GM18505 (cell line): ENCODE measurements around the gene PTGDS.
"Not testable (repeated sequence)": the region's sequence is repeated elsewhere in the genome, so short reads cannot be mapped to it uniquely, and the experiment has no call there.

ENCODE experiments used
- ATAC-seq: cut with Tn5 transposase; IDR thresholded peaks from one replicate; pipeline ENCODE4 v1.9.1; 2021; ENCODE audit not compliant: unreplicated experiment
- POLR2A ChIP-seq: IDR thresholded peaks from 4 replicates; pipeline ENCODE4 v1.6.1; 2011; ENCODE audit warnings: borderline replicate concordance; ENCODE audit not compliant: insufficient read depth, insufficient read length; ENCODE audit errors: extremely low read depth

Gene PTGDS

DNA sequence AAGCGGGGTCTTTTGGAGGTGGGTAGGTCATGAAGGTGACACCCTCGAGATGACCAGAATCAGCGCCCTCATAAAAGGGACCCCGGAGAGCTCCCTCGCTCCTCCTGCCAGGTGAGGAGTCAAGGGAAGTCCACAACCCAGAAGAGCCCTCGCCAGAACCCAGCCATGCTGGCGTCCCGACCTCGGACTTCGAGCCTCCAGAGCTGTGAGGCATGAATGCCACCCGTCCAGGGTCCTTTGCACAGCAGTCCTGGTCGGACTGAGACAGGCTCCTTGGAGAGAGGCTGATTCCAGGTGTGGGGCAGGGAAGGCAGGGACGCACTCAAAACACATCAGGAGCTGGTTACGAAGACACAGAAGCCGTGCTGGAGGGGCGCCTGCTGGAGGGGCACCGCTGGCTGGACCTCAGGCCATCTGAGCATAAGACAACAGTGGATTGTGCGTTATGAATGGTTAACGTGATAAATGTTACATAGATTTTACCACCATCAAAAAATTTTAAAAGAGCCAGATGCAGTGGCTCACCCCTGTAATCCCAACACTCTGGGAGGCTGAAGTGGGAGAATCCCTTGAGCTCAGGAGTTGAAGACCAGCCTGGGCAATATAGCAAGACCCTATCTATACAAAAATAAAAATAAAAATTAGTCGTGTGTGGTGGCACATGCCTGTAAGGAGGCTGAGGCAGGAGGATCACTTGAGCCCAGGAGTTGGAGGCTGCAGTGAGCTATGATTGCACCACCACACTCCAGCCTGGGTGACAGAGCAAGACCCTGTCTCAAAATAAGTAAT lies 24.7 kb downstream of the PTGDS start:
- TF ChIP-seq POLR2A: no peak
- ATAC-seq: no peak

DNA sequence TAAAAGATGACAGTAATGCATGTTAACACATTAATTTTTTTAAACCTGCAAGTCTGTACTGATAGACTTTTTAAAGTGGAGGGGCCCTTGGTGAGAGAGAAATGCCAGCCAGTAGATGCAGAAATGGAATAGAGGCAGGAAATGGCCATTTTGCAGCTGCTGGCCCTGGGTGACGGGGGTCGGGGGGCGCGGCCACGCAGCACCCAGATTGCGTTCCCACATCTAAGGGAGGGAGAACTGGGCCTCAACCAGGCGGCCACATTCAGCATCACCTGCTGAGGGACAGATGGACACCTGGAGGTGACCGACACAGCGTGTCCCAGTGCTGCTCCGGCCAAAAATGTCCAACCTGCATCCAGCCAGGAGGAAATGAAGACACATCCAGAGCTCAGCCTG lies 25.3 kb downstream of the PTGDS start:
- TF ChIP-seq POLR2A: no peak
- no peak for ATAC-seq

DNA sequence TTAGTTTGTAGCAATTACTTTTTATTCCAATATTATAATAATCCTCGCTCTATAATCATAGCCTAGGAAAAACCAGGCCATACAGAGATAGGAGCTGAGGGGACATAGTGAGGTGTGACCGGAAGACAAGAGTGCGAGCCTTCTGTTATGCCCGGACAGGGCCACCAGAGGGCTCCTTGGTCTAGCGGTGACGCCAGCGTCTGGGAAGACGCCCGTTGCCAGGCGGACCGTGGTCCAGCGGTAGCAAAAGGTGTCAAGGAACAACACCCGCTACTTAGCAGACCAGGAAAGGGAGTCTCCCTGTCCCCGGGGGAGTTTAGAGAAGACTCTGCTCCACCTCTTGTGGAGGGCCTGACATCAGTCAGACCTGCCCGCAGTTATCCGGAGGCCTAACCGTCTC lies 27.0 kb downstream of the PTGDS start:
- not testable (repeated sequence) for ATAC-seq

DNA sequence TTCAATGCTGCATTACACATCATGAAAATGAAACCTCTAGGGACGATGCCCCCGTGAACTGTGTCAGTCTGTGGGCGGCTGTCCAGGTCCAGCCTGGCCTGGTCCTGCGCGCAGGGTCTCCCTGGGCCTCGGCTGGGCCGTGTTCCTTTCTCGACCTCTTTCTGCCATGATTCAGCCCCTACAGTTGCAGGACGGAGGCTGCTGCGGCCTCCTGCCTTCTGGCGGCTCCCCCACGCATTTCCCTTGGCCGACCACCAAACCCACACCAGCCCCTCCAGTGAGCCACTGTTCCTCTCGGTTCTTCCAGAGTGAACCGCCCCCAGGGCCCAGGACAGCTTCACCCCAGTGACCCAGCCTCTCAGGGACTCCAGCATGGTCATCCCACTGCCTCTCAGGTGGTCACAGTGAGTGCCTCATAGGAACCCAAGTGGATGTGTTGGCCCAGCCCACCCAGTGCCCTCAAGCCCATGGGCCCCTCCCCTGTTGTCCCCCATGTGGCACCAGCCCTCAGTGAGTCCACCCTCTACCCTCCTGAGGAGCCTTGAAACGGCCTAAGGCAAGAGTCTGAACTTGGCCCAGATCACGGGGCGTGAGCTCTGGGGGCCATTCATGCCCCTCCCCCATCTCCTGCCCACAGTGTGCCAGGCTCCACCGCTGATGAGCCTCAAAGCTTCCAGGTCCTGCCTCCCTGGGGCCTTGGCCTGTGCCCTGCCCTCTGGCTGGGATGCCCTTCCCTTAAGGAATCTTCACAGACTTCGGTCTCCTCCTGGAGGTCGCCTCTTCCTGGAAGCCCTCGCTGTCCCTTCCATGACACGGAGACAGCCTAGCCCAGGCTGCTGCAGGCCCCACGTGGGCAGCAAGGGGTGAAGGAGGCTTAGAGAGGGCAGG lies 29.1 kb downstream of the PTGDS start:
- no peak for ATAC-seq

DNA sequence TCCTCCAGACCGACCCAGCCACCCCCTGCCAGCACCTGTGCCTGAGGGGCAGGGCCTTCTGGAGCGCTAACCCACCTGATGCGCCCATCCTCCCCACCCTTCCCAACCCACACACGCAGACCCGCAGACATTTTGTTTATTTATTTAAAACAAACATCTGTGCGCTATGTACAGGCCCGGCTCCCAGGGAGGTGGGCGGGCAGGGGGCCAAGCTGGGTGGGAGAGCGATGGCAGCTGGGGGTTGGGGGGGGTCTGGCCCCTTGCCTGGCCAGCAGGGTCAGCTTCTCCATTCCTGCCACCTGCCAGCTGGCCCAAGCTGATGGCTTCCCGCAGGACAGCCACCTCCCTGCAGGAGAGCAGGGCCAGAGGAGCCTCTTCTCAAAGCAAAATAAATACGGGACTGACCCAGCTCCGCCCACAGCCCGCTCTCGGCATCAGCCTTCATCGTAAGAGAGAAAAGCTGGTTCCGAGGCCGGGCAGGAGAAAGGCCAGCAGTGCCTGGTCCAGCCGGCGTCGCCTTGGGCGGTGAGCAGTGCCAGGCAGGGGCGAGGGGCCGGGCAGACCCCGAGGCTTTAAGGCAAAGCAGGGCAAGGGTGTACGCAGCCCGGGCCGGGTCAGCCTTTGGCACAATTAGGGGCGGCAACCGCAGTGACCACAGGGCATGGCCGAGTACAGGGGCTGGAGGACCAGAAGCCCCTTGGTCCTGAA lies 30.0 kb downstream of the PTGDS start:
- TF ChIP-seq POLR2A: no peak

More for the DNA sequence above, 29.1 kb downstream of the PTGDS start:
- TF ChIP-seq POLR2A: no peak

DNA sequence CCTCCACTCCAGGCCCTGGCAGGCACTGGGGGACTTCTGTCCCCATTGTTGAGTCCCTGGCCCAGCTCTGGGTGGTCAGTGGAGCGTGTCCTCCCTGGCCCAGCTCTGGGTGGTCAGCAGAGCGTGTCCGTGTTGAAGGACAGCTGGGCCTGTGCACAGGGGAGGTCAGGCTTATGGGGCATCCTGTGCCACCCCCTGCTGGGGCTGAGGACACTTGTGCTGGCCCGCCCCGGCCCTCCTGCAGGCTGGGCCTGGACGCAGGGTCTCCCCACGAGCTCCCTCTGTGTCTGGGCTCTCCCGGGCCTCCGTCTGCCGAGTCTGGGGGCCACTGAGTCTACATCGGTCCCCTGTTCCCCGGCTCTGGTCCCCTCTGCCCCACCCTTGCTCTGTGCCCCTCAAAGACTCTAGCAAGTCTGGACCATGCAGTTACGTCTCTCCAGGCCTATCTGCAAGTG lies 30.5 kb downstream of the PTGDS start:
- no peak for TF ChIP-seq POLR2A
- ATAC-seq: no peak

More for the DNA sequence above, 30.0 kb downstream of the PTGDS start:
- ATAC-seq: no peak

DNA sequence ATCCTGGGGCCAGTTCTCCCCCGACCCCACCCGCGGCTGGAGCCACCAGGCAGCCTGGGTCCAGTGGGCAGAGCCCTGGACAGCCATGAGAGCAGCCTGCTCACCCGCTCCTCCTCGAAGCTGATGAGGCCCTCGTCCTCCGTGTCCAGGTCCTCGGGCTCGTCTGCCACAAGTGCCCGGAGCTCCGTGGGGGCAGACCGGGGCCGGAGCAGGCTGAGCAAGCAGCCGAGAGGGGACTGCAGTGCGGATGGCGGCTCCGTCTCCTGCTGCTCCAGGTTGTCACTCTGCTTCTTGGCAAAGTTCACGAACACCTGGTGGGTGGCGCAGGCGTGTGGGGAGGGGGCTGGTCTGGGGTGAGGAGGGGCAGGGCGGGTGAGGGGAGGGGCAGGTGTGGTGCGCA lies 31.0 kb downstream of the PTGDS start:
- no peak for ATAC-seq
- TF ChIP-seq POLR2A: no peak

DNA sequence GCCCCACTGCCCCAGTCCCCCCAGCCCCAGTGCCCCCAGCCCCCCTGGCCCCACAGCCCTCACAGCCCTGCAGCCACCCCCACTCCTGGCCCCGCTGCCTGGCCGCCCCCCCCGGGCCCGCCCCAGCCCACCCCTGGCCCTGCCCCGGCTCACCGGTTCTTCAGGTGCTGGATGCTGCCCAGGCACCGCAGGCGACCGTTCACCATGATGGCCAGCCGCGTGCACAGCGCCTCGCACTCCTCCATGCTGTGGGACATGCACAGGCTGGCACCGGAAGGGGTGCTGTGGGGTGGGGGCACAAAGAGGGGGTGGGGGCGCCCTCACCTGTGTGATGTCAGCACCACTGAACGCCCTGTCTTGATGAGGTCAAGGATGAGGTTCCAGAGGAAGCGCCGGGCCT lies 31.9 kb downstream of the PTGDS start:
- ATAC-seq: no peak
- no peak for TF ChIP-seq POLR2A

DNA sequence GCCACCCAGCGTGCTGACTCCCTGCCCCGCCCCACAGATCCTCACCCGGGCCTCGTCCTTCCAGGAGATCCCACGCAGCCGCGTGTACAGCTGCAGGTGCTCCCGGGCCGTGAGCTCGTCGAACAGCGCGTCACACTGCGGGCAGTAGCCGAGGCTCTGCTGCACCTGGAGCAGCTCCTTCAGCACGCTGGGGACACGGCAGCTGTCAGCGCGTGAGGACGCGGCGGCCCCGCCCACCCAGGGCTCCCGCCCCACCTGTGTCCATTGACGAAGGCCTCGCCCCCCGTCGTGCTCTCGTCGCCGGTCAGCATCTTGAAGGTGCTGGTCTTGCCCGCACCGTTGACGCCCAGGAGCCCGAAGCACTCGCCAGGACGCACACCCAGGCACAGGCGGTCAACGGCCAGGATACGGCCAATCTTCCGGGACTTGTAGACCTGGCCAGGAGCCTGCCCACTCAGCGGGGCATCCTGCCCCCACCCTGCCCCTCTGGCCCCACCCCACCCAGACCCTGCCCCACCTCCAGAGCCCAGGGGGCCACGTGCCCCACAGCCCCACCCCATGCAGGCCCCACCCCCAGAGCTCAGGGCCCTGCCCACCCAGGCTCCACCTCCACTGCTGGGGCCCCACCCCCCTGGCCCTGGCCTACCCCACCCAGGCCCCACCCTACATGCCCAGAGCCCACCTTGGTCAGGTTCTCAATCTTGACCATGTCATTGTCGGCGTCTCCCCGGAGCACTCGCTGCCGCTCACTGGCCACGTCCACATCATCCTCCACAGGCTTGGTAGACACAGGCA lies 32.8 kb downstream of the PTGDS start:
- no peak for ATAC-seq

DNA sequence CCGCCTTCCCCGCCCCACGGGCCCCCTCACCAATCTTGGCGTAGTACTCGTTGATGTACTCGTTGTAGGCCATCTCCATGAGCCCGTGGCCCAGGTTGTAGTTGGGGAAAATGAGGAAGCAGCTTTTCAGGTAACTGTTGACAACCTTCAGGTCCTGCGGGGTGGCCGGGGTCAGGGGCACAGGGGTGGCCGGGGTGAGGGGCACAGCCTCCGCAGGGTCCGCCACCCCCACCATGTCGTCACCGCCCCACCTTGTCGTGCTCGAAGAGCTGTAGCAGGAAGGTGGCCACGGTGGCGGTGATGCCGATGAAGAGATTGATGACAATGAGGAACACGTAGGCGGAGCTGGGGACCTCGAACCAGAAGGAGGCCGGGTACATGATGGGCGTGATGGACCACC lies 33.9 kb downstream of the PTGDS start:
- ATAC-seq: no peak
- no peak for TF ChIP-seq POLR2A

More for the DNA sequence above, 32.8 kb downstream of the PTGDS start:
- TF ChIP-seq POLR2A: no peak

DNA sequence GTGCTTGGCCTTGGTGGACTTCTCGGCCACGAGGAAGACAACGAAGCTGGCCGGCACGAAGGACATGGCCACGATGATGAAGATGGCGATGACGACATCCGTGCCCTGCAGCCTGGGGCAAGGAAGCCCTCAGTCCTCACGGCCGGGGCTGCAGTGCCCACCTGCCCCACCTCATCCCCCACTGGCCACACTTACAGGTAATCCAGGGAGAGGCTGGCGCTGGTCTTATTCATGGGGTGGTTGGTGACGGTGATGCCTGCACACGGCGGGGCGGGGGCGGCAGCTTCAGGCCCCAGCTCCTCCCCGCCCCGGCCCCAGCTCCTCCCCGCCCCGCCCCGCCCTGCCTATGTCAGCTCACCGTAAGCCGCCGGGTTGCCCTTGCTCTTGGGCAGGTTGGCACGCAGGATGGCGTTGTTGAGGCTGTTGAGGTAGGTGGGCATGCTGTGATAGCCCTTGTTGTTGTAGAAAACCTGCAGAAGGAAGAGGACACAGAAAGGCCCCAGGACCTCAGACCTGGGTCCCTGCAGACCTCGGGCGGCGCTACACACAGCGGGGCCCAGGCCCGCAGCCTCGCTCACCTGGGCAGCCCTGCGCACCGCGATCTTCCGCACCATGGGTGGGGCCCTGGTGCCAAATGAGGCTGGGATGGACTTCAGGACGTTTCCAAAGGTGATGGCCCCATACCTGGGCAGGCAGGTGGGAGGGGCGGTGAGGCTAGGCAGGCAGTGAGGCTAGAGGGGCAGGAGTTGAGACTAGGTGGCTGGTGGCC lies 34.8 kb downstream of the PTGDS start:
- TF ChIP-seq POLR2A: no peak
- ATAC-seq: no peak

DNA sequence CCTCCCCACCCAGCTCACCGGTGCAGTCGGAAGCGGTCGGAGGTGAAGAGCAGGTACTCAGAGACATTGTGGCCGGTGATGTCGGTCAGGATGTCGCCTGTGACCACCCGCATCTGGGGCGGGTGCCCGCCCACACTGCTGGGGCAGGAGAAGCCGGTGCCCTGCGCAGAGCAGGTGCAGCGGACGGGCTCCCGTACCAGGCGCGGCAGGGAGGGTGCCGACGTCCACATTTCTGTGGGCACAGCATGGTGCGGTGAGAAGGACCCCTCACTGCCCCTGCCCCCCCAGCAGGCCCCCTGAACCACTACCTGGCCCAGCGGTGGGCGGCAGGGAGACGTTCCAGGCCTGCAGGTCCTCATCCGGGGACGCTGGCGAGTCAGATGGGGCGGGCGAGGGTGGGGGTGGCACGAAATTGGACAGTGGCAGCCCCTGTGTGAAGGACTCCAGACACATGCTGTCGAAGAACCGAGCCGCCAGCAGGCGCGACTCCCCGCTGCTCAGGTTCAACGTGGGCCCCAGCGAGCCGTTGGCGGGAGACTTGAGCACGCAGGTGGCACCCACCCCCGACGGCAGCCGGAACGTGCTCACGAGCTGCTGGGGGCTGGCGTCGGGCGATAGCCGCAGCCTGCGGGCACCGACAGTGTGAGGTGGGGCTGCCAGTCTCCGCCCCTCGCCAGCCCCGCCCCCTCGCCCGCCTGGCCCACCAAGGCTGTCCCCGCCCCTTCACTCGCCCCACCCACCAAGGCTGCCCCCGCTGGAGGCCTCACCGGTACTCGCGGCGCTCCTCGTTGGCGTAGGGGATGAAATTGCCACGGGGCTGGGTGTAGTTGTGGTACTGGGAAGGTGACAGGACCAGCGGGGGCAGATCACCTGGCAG lies 35.6 kb downstream of the PTGDS start:
- ATAC-seq: no peak
- TF ChIP-seq POLR2A: no peak

DNA sequence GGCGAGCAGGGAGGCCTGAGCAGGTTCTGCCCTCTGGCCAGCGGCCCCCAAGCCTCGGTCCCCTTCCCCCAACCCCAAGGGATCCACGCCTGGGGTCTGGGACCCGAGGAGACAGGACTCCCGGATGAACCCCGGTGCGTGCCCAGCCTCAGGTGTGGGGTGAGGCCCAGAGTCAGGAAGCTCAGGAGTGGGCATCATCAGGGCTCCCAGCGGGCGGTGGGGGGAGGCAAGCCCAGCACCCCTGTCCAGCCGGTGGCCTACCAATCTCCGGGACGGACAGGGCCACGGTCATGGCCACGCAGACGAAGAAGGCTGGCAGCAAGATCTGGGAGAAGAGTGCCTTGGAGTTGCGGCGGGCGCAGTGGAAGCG lies 36.3 kb downstream of the PTGDS start:
- no peak for ATAC-seq
- TF ChIP-seq POLR2A: no peak
